Right lung (tissue), 10 donors: Measurements from ENCODE around the gene KDM6B. TPM values are rescaled to one million over a fixed set of nuclear protein-coding genes. Genes with fewer than 3 reads are reported as not detected.
"Not testable (repeated sequence)": the region's sequence is repeated elsewhere in the genome, so short reads cannot be mapped to it uniquely, and the experiment has no call there.

Experiments
- DNase-seq, 2 donors: peaks; one replicate each; pipeline ENCODE4 v3.0.0-alpha.2; 2013
- long read RNA-seq, 8 donors: transcript quantifications; one replicate each; lab custom pipeline, GENCODE V29; 2026
- polyA plus RNA-seq, 5 donors: library from polyadenylated mRNA; unstranded; fragments of 120-200 nt; gene quantifications; one replicate each; pipeline versions ENCODE4 v1.2.1 to v1.2.3, GENCODE V29; 2013; ENCODE audit warnings: inconsistent platforms in 1 of 5, low replicate concordance in 1 of 5; ENCODE audit not compliant: insufficient read length in 5 of 5, insufficient read depth in 1 of 5

The KDM6B gene, protein sequence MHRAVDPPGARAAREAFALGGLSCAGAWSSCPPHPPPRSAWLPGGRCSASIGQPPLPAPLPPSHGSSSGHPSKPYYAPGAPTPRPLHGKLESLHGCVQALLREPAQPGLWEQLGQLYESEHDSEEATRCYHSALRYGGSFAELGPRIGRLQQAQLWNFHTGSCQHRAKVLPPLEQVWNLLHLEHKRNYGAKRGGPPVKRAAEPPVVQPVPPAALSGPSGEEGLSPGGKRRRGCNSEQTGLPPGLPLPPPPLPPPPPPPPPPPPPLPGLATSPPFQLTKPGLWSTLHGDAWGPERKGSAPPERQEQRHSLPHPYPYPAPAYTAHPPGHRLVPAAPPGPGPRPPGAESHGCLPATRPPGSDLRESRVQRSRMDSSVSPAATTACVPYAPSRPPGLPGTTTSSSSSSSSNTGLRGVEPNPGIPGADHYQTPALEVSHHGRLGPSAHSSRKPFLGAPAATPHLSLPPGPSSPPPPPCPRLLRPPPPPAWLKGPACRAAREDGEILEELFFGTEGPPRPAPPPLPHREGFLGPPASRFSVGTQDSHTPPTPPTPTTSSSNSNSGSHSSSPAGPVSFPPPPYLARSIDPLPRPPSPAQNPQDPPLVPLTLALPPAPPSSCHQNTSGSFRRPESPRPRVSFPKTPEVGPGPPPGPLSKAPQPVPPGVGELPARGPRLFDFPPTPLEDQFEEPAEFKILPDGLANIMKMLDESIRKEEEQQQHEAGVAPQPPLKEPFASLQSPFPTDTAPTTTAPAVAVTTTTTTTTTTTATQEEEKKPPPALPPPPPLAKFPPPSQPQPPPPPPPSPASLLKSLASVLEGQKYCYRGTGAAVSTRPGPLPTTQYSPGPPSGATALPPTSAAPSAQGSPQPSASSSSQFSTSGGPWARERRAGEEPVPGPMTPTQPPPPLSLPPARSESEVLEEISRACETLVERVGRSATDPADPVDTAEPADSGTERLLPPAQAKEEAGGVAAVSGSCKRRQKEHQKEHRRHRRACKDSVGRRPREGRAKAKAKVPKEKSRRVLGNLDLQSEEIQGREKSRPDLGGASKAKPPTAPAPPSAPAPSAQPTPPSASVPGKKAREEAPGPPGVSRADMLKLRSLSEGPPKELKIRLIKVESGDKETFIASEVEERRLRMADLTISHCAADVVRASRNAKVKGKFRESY (N-terminal part only)
- 10 to 100 TPM; 15.1 to 28.6 (median 25.7) TPM for polyA plus RNA-seq
- long read RNA-seq, donor 1, partial matches to known transcripts, result 62 of 62 reads
- long read RNA-seq, donor 1, other reads (novel, unspliced or antisense), result 0 of 62 reads
- long read RNA-seq, donor 2, result 0 reads
- long read RNA-seq, donor 3, result 0 reads
- long read RNA-seq, donor 4, partial matches to known transcripts, result 30 of 297 reads
- long read RNA-seq, donor 4, other reads (novel, unspliced or antisense), result 267 of 297 reads
- long read RNA-seq, donor 5, partial matches to known transcripts, result 434 of 619 reads
- long read RNA-seq, donor 5, other reads (novel, unspliced or antisense), result 185 of 619 reads
- long read RNA-seq, donor 6, partial matches to known transcripts, result 19 of 19 reads
- long read RNA-seq, donor 6, other reads (novel, unspliced or antisense), result 0 of 19 reads
- long read RNA-seq, donor 7, result 0 reads
- long read RNA-seq, donor 8, partial matches to known transcripts, result 17 of 17 reads
- long read RNA-seq, donor 8, other reads (novel, unspliced or antisense), result 0 of 17 reads

DNA sequence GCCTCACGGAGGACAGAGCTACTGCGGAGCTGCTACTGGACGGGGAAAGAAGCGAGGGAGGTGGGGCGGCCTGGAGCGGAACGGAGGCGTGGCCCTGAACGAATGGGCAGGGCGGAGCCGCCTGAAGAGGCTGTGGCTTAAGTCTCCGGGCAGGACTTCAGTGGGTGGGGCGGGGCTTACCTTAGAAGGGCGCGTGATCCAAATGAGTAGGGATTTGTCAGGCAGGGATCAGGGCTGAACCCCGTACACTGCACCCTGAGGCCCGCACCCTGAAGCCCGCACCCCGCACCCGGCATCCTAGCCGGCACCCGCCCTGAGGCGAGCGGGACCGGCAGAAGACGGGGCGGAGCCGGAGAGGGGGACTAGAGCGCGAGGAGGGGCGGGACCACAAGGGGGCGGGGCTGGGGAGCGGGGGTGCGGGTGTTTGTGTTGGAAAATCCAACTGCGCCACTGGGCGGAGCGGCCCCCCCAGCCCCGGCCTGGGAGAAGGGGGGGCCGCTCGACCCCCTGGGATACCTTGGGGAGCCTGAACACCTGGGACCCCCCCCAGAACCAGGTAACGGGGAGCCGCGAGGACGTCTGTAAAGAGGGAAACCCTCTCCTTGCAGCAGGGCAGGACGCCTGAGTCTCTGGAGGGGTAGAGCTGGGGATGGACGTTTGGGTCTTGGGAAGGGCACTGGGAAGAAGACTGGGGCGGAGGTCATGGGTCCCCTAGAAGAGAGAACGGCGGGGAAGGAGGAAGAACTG, at the start of gene KDM6B:
Gene KDM6B (plus strand): TSS at position 423 of the 747 bp plus-strand sequence. CDS start 11,338 bp downstream, outside the sequence.
- DNase-seq, result peak; percentile 93

DNA sequence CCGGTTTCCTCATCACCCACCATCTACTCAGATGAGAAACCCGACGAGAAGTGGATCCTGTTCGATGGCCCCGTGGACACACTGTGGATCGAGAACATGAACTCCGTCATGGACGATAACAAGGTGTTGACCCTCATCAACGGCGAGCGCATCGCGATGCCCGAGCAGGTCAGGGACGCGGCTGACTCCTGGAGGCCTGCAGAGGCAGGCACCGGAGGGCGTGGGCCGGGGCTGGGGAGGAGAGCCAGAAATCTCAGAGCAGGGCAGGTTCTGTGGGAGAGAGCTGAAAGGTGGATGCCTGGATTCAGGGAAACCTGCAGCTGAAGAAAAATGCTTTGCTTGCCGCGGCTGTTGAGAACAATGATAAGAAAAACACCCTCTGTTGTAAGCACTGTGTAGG, 47.2 kb upstream of the KDM6B start:
- DNase-seq, result no peak

DNA sequence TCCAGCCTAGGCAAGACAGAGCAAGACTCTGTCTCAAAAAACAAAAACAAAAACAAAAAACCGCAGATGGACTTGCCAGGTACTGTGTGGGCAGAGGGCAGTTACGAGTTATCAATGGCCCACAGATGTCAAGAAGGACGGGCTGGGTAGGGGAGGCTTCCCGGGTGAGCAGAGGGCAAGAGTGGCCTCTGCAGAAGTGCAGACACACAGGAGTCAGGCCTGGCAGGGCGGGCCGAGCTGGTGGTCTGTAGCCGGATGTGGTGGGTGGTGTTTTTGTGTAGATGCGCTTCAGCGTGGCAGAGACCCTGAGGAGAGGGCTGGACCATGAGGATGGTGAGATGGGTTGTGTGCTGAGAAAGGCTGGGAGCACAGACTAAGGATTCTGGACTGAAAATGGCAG, 44.9 kb upstream of the KDM6B start:
- no peak for DNase-seq

DNA sequence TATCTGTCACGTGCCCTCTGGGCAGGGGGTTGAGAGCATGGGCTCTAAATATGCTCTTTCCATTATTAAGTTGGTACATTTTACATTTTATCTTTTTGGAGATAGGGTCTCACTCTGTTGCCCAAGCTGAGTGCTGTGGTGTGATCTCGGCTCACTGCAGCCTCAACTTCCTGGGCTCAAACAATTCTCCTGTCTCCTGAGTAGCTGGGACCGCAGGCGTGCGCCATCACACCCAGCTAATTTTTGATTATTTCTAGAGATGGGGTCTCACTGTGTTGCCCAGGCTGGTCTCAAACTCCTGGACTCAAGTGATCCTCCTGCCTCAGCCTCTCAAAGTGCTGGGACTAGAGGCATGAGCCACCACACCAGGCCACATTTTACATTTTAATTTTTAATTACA, 43.9 kb upstream of the KDM6B start:
- no peak for DNase-seq

DNA sequence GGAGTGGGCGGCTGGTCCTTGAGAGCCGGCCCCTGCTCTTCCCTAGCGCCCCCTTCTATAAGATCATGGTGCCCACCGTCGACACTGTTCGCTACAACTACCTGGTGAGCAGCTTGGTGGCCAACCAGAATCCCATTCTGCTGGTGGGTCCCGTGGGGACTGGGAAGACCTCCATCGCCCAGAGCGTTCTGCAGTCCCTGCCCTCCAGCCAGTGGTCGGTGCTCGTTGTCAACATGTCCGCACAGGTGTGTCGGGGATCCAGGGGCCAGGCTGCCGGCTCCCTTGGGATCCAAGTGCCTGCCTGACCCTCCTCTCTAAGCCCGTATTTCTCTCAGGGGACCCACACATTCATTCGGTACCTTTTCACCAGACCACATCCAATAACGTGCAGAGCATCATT, 41.4 kb upstream of the KDM6B start:
- DNase-seq, result no peak

DNA sequence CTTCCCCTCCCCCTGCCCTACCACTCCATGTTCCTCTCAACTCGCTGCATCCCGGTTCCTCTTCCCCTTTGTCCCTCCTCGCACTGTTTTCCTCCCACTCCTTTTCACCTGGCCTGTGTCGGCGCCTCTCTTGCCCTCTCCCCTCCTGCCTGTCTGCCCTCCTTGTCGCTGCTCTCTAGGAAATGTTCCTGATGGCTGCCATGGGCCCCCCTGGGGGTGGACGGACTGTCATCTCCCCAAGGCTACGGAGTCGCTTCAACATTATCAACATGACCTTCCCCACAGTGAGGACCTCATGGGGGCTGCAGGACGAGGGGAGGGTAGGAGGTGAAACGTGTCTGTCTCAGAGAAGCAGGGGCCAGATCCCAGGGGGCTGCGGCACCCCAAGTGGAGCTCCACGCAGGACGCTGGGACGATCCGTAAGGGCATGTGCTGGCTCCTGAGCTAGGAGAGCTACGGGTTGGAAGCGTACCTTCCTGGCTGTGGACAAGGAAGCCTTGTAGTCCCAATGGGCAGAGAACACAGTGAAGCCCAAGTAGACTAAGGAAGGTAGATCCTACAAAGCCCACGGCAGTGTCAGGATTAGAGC, 39.8 kb upstream of the KDM6B start:
- DNase-seq, result no peak

DNA sequence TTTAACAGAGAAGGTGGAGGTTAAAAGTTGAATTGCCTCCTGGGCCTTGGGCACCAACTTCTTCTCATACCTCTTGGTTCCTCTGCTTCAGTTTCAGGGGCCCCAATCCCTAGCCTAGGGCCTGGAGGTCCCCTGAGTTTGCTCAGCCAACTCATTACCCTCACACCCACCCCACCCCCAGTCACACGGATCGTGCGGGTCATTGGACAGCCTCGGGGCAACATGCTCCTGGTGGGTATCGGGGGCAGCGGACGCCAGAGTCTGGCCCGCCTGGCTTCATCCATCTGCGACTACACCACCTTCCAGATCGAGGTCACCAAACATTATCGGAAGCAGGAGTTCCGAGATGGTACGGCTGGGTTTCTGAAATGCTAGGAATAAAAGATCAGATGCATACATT, 36.0 kb upstream of the KDM6B start:
- no peak for DNase-seq

DNA sequence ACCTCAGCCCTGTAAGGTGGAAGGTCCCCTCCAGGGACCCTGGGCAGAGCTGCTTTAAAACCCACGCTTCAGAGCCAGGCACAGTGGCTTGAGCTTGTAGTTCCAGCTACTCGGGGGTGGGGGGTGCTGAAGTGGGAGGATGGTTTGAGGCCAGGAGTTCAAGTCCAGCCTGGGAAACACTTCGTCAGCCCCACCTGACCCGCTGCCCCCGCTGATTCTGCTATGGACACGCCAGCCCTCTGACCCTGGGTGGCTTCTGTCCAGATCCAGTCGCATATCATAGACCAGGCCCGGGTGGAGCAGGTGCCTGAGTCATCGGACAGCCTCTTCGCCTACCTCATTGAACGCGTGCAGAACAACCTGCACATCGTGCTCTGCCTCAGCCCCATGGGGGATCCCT, 35.2 kb upstream of the KDM6B start:
- no peak for DNase-seq

DNA sequence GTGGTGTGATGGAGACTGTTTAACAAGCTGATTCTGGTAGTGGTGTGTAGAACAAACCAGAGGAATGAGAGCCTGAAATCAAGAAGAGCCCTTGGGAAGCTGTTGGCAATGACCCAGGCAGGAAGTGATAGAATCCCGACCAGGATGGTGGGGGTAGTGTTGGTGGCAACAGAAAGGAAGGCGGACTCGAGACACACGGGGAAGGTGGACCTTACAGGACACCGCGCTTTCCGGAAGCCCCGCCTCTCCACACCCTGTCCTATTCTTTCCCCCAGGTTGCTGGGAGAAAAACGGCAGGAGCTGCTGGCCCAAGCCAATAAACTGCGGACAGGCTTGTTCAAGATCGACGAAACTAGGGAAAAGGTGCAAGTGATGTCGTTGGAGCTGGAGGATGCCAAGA, 30.0 kb upstream of the KDM6B start:
- DNase-seq, result peak; percentile 34 to 35

DNA sequence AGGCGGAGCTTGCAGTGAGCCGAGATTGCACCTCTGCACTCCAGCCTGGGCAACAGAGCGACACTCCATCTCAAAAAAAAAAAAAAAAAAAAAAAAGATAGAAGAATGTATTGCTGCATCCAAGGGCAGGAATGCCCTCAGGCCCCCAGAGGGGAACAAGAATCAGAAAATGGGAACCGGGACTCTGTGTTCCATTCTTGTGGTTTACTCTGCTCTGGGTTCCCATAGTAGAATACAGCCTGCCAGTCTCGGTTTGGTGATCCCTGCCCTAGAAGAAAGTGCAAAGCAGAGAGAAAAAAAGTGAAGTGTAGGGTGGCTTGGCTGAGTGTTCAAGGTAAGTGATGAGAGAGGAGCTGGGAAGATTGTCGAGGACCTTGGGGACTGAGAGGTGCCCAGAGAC, 27.4 kb upstream of the KDM6B start:
- no peak for DNase-seq

DNA sequence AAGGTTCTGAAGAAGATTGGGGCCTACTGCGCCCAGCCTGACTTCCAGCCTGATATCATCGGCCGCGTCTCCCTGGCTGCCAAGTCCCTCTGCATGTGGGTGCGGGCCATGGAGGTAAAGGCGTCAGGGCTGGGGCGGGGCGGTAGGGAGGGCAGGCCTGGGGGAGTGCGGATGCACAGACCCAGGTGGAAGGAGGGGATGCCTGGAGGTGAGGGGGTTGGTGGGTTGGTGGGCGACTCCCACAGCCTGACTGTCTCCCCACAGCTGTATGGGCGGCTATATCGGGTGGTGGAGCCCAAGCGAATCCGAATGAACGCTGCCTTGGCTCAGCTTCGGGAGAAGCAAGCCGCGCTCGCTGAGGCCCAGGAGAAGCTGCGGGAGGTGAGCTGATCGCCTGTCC, 26.8 kb upstream of the KDM6B start:
- DNase-seq, result no peak

DNA sequence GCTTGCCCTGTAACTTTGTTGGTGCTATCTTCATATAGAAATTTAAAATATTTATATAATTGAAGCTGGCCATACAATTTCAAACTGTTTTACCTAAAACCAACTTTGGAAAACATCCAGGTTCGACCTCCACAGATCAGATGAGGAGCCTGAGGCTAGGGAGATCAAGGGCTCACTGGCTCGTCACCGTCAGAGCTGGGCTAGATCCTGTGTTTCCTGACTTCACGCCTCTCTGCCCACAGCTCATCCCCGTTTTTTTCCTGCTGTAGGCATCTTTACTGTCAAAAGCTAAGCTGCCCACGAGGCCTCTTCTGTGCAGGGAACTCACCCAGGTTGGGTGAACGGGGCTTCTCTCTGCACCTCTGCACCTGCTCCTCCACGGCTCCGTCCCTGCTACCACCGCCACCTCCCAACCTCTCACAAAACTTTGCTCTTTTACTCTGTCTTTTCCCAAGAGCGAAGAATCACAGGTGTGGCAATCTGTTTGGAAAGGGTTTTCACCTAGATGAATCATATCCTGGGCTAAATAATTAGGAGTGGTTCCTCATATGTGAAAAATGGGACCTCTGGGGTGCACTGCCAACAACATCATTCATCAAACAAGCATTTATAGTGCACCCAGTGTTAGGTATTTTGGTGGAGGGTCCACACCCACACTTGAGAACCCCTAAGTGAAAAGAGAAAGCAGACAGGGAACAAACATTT, 24.8 kb upstream of the KDM6B start:
- DNase-seq, result no peak

DNA sequence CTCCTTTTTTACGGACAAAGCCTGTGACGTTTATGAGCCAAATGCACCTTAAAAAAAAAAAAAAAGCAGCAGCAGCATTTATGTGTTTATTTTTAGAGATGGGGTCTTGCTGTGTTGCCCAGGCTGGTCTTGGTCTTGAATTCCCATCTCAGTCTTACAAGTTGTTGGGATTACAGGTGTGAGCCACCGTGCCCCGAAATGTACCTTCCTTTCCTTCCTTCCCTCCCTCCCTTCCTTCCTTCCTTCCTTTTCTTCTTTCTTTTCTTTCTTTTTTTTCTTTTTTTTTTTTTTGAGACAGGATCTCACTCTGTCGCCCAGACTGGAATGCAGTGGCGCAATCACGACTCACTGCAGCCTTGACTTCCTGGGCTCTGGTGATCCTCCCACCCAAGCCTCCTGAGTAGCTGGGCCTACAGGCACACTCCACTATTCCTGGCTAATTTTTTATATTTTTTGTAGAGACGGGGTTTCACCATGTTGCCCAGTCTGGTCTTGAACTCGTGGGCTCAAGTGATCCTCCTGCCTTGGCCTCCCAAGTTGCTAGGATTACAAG, 24.1 kb upstream of the KDM6B start:
- DNase-seq, result not testable (repeated sequence)

DNA sequence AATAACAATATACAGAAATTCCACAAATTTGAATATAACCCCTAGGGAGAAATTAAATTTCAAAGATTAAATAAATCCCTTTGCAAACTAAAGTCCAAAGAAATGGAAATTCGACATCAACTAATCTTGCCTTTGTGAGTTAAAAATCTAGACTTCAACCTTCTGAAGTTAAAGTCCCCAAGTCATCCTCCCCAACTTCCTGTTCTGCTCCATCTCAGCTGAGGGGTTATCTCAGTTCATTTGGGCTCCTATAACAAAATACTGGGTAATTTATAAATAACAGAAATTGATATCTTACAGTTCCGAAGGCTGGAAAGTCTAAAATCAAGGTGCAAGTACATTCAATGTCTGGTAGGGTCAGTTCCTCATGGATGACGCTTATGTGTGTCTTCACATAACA, 22.8 kb upstream of the KDM6B start:
- no peak for DNase-seq

DNA sequence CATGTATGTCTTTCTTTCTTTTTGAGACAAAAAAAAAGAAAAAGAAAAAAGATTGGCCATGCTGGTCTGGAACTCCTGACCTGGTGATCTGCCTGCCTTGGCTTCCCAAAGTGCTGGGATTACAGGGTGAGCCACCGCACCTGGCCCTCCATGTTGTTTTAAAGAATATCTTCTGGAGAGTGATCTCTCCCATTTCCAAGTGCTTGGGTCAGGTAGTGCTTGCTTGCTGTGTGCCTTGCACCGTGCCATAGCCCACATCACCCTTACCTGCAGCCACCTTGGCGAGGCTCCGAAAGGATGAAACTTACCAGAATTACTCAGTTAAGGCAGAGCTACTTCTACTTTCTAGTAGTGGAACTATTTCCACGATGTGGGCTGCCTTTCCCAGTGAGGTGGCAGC, 19.0 kb upstream of the KDM6B start:
- no peak for DNase-seq

DNA sequence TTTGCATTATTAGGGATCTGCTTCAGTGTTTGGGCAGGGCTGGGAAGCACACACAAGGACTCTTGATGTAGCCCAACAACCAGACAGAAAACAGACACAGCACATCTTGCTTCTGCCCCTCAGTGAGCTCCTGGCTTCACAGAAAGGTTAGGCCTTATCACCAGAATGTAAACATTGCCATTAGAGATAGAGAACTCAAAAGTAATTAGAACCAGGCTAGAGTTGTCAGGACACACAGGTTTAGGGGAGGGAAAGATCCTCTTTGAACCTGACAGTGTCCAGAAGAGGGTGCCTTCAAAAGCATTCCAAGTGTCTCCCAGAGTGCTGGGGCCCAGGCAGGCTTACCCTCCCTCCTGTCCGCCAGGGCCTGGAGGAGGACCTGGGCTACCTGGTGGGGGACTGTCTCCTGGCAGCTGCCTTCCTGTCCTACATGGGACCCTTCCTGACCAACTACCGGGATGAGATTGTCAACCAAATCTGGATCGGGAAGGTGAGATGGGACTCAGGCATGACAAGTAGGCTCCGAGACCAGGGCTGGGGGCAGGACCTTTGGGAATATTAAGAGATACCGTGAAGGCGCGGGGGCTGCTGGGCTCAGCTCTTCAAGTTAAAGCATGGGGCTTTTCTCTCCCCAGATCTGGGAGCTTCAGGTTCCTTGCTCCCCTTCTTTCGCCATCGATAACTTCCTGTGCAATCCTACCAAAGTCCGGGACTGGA, 16.9 kb upstream of the KDM6B start:
- DNase-seq, result no peak

DNA sequence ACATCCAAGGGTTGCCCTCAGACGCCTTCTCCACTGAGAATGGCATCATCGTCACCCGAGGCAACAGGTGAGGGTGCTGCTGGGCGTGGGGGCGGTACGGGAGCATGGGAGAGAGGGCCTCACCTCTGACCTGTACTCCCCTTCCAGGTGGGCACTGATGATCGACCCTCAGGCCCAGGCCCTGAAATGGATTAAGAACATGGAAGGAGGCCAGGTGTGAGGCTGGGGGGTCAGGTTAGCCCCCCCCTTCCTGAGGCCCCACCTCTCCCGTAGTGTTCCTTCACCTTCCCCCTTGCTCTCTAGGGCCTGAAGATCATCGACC, 16.4 kb upstream of the KDM6B start:
- no peak for DNase-seq

DNA sequence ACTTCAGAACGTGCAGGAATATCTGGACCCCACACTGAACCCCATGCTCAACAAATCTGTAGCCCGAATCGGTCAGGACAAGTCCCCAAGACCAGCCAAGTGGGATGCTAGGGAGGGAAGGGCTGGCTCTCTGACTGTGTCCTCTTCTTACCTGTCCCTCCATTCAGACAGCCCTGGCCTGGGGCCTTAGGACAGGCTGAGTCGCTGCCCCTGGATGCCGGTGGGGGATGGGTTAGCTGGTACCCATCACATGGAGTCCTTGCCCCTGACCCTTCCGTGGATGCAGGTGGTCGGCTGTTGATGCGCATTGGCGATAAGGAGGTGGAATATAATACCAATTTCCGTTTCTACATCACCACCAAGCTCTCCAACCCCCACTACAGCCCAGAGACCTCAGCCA, 16.0 kb upstream of the KDM6B start:
- DNase-seq, result no peak
